ENCODE results near the gene SSH2. TPM values are rescaled to one million over a fixed set of nuclear protein-coding genes. Genes with fewer than 3 reads are reported as not detected.

Gene SSH2
- total and polyA plus RNA-seq, 2 of the 13 experiments (the other 11 are each of a cell fraction or from before 2014, with no cell fraction given) = 6.0 to 6.4 TPM

DNA sequence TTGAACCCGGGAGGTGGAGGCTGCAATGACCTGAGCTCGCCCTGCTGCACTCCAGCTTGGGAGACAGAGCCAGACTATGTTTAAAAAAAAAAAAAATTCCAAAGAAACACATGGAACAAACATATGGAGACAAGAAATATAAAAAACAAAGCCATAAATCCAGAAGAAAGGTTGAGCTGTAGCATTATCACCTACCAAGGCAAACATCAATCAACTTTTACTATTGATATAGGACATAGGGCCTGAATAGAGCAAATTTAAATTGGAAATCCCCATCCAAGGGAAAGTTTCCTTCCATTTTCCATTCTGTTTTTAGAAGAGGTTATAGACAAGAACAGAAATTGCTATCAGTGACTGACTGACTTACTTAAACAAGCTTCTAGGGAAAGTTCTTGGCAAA, 56.6 kb downstream of the SSH2 start (continued):
- TF ChIP-seq HNF4G (IDR thresholded peaks at IDR 0.05; ENCODE audit: borderline replicate concordance, low read depth, low read length) (no peak), HNF4G (CRISPR knock-in tag; IDR thresholded peaks at IDR 0.05; ENCODE audit: borderline replicate concordance, low read depth) (no peak), ZNF672 (CRISPR knock-in tag; IDR thresholded peaks at IDR 0.05) (no peak)

DNA sequence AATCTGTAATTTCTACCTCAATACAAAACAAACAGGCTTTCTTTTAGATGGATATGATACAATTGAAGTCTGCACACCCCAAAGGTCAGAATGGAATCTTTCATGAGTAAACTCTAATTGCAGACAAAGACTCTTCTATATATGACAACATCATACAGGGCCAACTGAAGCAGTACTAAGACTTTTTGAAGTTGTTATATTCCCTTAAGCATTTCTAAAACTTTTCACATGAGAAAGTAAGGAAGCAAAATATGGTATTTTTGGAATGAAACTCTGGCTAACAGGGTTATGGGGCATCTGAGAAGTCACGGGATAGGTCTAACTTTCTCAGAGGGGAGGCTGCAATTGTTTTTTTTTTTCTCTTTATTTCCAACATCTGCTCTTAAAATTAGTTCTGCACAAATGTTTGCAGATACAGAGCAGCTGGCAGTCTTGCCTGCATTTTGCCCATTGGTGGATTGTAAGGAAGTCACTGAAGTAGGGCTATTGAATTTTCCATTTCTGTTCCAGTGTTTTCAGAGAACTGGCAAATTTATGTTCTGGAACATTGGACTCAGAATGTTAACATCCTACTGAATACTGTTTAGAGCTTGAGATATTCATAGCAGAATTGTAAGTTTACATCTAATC, 59.1 kb downstream of the SSH2 start:
- no peak overlapping the region for H3K4me3 ChIP-seq (replicated peaks in 1 of 3; ENCODE audit: insufficient read depth in 1 of 3, low read depth in 2 of 3, low read length in 3 of 3)
- ChIA-PET POLR2A (no interaction called here), CTCF (ENCODE audit: low intra/inter-chr PET ratio, low total read pairs) (no interaction called here)
- ATAC-seq (no peak), DNase-seq (ENCODE audit: low spot score) (no peak), FAIRE-seq (no peak)
- H3K9me3 ChIP-seq (ENCODE audit: low read length) = no peaks in the 10 kb centered on the region
- TF ChIP-seq PRPF4 (IDR thresholded peaks at IDR 0.05; ENCODE audit: low read depth, low read length, poor library complexity, severe bottlenecking) = no peak
- TF ChIP-seq ZNF616 (CRISPR knock-in tag; IDR thresholded peaks at IDR 0.05; ENCODE audit: low read depth) = no peak
- no peak for TF ChIP-seq GFI1 (CRISPR knock-in tag; IDR thresholded peaks at IDR 0.05; ENCODE audit: borderline replicate concordance)
- TF ChIP-seq MBD4 (IDR thresholded peaks at IDR 0.05; ENCODE audit: borderline replicate concordance, low read length) = no peak
- TF ChIP-seq, protein P1, sequence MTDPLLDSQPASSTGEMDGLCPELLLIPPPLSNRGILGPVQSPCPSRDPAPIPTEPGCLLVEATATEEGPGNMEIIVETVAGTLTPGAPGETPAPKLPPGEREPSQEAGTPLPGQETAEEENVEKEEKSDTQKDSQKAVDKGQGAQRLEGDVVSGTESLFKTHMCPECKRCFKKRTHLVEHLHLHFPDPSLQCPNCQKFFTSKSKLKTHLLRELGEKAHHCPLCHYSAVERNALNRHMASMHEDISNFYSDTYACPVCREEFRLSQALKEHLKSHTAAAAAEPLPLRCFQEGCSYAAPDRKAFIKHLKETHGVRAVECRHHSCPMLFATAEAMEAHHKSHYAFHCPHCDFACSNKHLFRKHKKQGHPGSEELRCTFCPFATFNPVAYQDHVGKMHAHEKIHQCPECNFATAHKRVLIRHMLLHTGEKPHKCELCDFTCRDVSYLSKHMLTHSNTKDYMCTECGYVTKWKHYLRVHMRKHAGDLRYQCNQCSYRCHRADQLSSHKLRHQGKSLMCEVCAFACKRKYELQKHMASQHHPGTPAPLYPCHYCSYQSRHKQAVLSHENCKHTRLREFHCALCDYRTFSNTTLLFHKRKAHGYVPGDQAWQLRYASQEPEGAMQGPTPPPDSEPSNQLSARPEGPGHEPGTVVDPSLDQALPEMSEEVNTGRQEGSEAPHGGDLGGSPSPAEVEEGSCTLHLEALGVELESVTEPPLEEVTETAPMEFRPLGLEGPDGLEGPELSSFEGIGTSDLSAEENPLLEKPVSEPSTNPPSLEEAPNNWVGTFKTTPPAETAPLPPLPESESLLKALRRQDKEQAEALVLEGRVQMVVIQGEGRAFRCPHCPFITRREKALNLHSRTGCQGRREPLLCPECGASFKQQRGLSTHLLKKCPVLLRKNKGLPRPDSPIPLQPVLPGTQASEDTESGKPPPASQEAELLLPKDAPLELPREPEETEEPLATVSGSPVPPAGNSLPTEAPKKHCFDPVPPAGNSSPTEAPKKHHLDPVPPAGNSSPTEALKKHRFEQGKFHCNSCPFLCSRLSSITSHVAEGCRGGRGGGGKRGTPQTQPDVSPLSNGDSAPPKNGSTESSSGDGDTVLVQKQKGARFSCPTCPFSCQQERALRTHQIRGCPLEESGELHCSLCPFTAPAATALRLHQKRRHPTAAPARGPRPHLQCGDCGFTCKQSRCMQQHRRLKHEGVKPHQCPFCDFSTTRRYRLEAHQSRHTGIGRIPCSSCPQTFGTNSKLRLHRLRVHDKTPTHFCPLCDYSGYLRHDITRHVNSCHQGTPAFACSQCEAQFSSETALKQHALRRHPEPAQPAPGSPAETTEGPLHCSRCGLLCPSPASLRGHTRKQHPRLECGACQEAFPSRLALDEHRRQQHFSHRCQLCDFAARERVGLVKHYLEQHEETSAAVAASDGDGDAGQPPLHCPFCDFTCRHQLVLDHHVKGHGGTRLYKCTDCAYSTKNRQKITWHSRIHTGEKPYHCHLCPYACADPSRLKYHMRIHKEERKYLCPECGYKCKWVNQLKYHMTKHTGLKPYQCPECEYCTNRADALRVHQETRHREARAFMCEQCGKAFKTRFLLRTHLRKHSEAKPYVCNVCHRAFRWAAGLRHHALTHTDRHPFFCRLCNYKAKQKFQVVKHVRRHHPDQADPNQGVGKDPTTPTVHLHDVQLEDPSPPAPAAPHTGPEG (CRISPR knock-in tag; IDR thresholded peaks at IDR 0.05) = no peak
- no peak for TF ChIP-seq ZBTB8A (CRISPR knock-in tag; IDR thresholded peaks at IDR 0.05; ENCODE audit: borderline replicate concordance, low read depth)
- no peak for TF ChIP-seq AHR (CRISPR knock-in tag; IDR thresholded peaks at IDR 0.05)
- no peak for TF ChIP-seq SETDB1 (CRISPR knock-in tag; IDR thresholded peaks at IDR 0.05; ENCODE audit: borderline replicate concordance)
- TF ChIP-seq GZF1 (CRISPR knock-in tag; IDR thresholded peaks at IDR 0.05) = no peak
- TF ChIP-seq SMC3 (IDR thresholded peaks at IDR 0.05; ENCODE audit: low read length) = no peak
- H3K9ac ChIP-seq (ENCODE audit: insufficient read depth, low read depth, low read length) = no peak overlapping the region
- WGBS (ENCODE audit: low lambda C conversion rate) = 97% methylated on average over 1 of the region's 1 CpG
- in situ Hi-C loops (cut with HindIII; ENCODE audit: extremely low pct_ligation_motif_present, low pct_unique_long_range_greater_than_20kb) (no loop called here), intact Hi-C loops (cut with micrococcal nuclease; ENCODE audit: unreplicated experiment) (loop anchor here (1.0 kb wide), 1 partner anchor 60 kb away; no protein-coding TSS in a partner anchor)
- peaks cover 9% of the 10 kb centered on the region for H3K4me1 ChIP-seq (ENCODE audit: insufficient read depth, low read length)
- H3K27ac ChIP-seq (ENCODE audit: extremely low read length, insufficient read depth, low read length) = no peak overlapping the region
- no peaks in the 10 kb centered on the region for H3K36me3 ChIP-seq (replicated peaks in 1 of 2; ENCODE audit: control insufficient read depth in 1 of 2, insufficient read depth in 2 of 2, low read length in 2 of 2)
- no peaks in the 10 kb centered on the region for H4K20me1 ChIP-seq (ENCODE audit: insufficient read depth, low read length)
- no peak overlapping the region for H3K4me2 ChIP-seq (ENCODE audit: low read depth, low read length)
- BruUV-seq (replicated peaks) = no TSS peak
- no peaks in the 10 kb centered on the region for H3K79me2 ChIP-seq (ENCODE audit: insufficient read depth, low read length)
- no peak overlapping the region for H2AFZ ChIP-seq (ENCODE audit: low read length)
- H3K27me3 ChIP-seq (ENCODE audit: control insufficient read depth in 1 of 2, insufficient read depth in 2 of 2, low read length in 2 of 2) = no peaks in the 10 kb centered on the region

Measured in HepG2 (cell line).